Fibroblast of lung (primary cell): ENCODE data around the gene IFNA21. TPM values are rescaled to one million over a fixed set of nuclear protein-coding genes. Genes with fewer than 3 reads are reported as not detected.
"Not testable (repeated sequence)": the region's sequence is repeated elsewhere in the genome, so short reads cannot be mapped to it uniquely, and the experiment has no call there.

ENCODE experiments used
- DNase-seq, 2 donors: peaks; one replicate each; pipeline versions ENCODE4 v3.0.0 to v3.0.0-alpha.2; 2010; ENCODE audit warnings: low read depth in 2 of 2
- H2AFZ ChIP-seq: 2 replicates; pipeline ENCODE4 v1.5.1; 2012; ENCODE audit warnings: low read length, control low read depth, inconsistent platforms
- H3K27ac ChIP-seq: 2 replicates; pipeline ENCODE4 v1.5.1; 2011; ENCODE audit warnings: low read length, control low read depth; ENCODE audit not compliant: insufficient read depth
- H3K27me3 ChIP-seq: 2 replicates; pipeline ENCODE4 v1.5.1; 2011; ENCODE audit warnings: mild to moderate bottlenecking, low read length; ENCODE audit not compliant: control insufficient read depth, insufficient read depth
- H3K36me3 ChIP-seq: 2 replicates; pipeline ENCODE4 v1.5.1; 2011; ENCODE audit warnings: low read length; ENCODE audit not compliant: control insufficient read depth, insufficient read depth
- H3K4me1 ChIP-seq: 2 replicates; pipeline ENCODE4 v1.5.1; 2011; ENCODE audit warnings: low read length; ENCODE audit not compliant: control insufficient read depth, insufficient read depth; ENCODE audit errors: extremely low read depth
- H3K4me2 ChIP-seq: 2 replicates; pipeline ENCODE4 v1.5.1; 2011; ENCODE audit warnings: low read length, control low read depth; ENCODE audit not compliant: insufficient read depth; ENCODE audit errors: extremely low read depth
- H3K4me3 ChIP-seq, 4 experiments: fragments of 200-600 bp in 1 of 4; sonication (generic) in 1 of 4; replicated peaks in 1 of 4; 2 replicates each; pipeline ENCODE4 v1.5.1; 2011 to 2016; ENCODE audit warnings: low read length in 4 of 4, low read depth in 3 of 4, mild to moderate bottlenecking in 3 of 4, control low read depth in 2 of 4, inconsistent platforms in 1 of 4, mixed read lengths in 1 of 4; ENCODE audit not compliant: insufficient read depth in 1 of 4; ENCODE audit errors: control extremely low read depth in 1 of 4
- H3K79me2 ChIP-seq: 2 replicates; pipeline ENCODE4 v1.5.1; 2012; ENCODE audit warnings: mild to moderate bottlenecking, low read length, inconsistent platforms; ENCODE audit not compliant: control insufficient read depth, insufficient read depth
- H3K9ac ChIP-seq: 2 replicates; pipeline ENCODE4 v1.5.1; 2011; ENCODE audit warnings: mild to moderate bottlenecking, low read length, control low read depth; ENCODE audit not compliant: insufficient read depth
- H3K9me3 ChIP-seq: 2 replicates; pipeline ENCODE4 v1.5.1; 2012; ENCODE audit warnings: low read depth, low read length; ENCODE audit not compliant: control insufficient read depth, insufficient read depth
- H4K20me1 ChIP-seq: 2 replicates; pipeline ENCODE4 v1.5.1; 2011; ENCODE audit warnings: low read length; ENCODE audit not compliant: control insufficient read depth, insufficient read depth; ENCODE audit errors: extremely low read depth
- polyA plus RNA-seq, 2 donors: library from polyadenylated mRNA; depleted of rRNA in 1 of 2; stranded (reverse) in 1 of 2; unstranded in 1 of 2; fragments of >200 nt; gene quantifications; 2 replicates each; pipeline ENCODE4 v1.2.1, GENCODE V29; 2011 to 2012; ENCODE audit warnings: missing spikeins in 1 of 2
- total RNA-seq: library from RNA; depleted of rRNA; stranded (reverse); fragments of >200 nt; gene quantifications from 2 replicates; pipeline ENCODE4 v1.2.1, GENCODE V29; 2014
- TF ChIP-seq, protein P1 (sequence below), 2 donors: IDR thresholded peaks in 1 of 2; conservative IDR thresholded peaks in 1 of 2; 1 replicate in 1 of 2; 2 replicates in 1 of 2; pipeline ENCODE4 v1.5.1; 2011 to 2012; ENCODE audit warnings: low read length in 2 of 2, control low read depth in 1 of 2, inconsistent platforms in 1 of 2, low read depth in 1 of 2, mild to moderate bottlenecking in 1 of 2

The IFNA21 gene
- total and polyA plus RNA-seq, 2 donors (not counting 1 experiment from before 2014, with no cell fraction given) = not detected

DNA sequence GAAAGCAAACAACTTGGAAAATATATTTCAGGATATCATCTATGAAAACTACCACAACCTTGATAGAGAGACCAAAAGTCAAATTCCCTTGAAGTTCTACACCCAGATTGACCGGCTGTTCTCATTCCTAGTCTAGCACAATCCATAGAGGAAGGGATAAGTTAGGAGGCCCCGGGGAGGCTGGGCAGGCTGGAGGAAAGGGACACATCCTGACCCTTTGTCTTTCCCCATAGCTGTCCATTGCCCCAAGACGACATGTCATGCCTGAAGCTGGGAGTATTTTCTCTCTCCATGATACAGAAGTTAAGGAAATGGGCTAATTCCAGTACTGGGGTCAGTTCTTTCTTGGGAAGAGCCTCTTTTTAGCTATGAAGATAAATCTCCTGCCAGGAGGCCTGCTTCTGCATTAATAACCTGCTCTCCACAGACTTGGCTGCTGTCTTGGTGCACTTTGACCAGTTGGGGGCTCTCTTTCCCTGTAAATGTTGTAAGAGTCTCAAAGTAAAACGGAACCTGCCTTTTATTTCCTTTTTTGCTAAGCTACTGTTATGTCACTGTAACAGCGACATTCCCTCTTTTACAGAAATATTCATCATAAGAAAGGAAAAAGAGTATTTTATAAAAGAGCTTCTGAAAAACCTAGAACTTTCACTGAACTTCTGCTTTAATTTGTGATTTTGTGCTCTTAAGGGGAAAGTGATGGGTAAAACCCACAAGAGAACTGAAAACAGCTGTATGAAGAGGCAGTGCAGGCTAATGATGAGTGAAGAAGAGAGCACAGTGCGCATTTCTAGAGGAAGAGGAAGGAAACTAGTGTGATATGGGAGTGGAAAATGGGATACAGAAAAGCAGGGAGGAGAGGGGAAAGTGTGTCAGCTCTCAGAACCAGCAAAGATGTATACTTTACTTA, 28.7 kb upstream of the IFNA21 start:
- not testable (repeated sequence) for H2AFZ ChIP-seq, H3K4me2 ChIP-seq, H3K4me1 ChIP-seq, H3K79me2 ChIP-seq, H3K27me3 ChIP-seq, H3K27ac ChIP-seq, H3K4me3 ChIP-seq, H4K20me1 ChIP-seq, H3K9me3 ChIP-seq, H3K36me3 ChIP-seq, H3K9ac ChIP-seq
- TF ChIP-seq, protein P1, sequence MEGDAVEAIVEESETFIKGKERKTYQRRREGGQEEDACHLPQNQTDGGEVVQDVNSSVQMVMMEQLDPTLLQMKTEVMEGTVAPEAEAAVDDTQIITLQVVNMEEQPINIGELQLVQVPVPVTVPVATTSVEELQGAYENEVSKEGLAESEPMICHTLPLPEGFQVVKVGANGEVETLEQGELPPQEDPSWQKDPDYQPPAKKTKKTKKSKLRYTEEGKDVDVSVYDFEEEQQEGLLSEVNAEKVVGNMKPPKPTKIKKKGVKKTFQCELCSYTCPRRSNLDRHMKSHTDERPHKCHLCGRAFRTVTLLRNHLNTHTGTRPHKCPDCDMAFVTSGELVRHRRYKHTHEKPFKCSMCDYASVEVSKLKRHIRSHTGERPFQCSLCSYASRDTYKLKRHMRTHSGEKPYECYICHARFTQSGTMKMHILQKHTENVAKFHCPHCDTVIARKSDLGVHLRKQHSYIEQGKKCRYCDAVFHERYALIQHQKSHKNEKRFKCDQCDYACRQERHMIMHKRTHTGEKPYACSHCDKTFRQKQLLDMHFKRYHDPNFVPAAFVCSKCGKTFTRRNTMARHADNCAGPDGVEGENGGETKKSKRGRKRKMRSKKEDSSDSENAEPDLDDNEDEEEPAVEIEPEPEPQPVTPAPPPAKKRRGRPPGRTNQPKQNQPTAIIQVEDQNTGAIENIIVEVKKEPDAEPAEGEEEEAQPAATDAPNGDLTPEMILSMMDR (conservative IDR thresholded peaks at IDR 0.05 in 1 of 2, IDR thresholded peaks at IDR 0.05 in 1 of 2; ENCODE audit: low read depth in 1 of 2, low read length in 2 of 2) = peak; percentile 42 to 56
- DNase-seq = peak; percentile 2 to 14

DNA sequence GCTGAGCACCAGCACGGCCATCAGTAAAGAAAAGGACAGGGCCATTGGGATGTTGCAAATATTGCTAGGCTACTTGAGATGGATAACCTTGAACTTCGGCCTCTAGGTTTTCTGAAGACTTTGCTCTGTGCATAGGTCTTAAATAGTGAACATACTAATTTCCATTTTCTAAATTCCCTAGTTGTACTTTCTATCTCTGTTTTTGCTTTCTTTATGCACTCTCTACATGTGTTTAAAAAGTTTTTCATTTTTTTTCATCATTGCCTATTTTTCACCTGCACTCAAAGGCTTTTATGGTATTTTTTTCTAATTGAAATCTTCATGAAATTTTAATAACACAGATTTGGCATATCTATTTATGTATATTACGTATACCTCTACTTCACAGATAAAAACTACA, 21.0 kb upstream of the IFNA21 start, which contains the start of gene IFNA4:
Gene IFNA4 (minus strand): TSS at position 101 of the 400 bp plus-strand sequence. CDS start 56 bp downstream, at position 45.
- not testable (repeated sequence) for H3K79me2 ChIP-seq, H2AFZ ChIP-seq, H3K27me3 ChIP-seq, H3K27ac ChIP-seq, H3K9me3 ChIP-seq, H3K4me3 ChIP-seq, H3K9ac ChIP-seq, H3K4me1 ChIP-seq, H3K4me2 ChIP-seq, H3K36me3 ChIP-seq, H4K20me1 ChIP-seq, DNase-seq

DNA sequence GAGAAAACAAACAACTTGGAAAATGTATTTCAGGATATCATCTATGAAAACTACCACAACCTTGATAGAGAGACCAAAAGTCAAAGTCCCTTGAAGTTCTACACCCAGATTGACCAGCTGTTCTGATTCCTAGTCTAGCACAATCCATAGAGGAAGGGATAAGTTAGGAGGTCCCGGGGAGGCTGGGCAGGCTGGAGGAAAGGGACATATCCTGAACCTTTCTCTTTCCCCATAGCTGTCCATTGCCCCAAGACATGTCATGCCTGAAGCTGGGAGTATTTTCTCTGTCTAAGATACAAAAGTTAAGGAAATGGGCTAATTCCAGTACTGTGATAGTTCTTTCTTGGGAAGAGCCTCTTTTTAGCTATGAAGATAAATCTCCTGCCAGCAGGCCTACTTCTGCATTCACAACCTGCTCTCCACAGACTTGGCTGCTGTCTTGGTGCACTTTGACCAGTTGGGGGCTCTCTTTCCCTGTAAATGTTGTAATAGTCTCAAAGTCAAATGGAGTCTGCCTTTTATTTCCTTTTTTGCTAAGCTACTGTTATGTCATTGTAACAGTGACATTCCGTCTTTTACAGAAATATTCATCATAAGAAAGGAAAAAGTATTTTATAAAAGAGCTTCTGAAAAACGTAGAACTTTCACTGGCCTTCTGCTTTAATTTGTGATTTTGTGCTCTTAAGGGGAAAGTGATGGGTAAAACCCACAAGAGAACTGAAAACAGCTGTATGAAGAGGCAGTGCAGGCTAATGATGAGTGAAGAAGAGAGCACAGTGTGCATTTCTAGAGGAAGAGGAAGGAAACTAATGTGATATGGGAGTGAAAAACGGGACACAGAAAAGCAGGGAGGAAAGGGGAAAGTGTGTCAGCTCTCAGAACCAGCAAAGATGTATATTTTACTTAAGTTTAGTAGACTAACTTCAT, 16.6 kb upstream of the IFNA21 start:
- not testable (repeated sequence) for H3K36me3 ChIP-seq, H3K79me2 ChIP-seq, H2AFZ ChIP-seq, H3K27ac ChIP-seq, H3K4me2 ChIP-seq, H4K20me1 ChIP-seq, H3K9me3 ChIP-seq, H3K27me3 ChIP-seq, H3K4me3 ChIP-seq, H3K9ac ChIP-seq, H3K4me1 ChIP-seq
- peak in 1 of 2 donors; percentile 1 for DNase-seq
- TF ChIP-seq, protein P1 (conservative IDR thresholded peaks at IDR 0.05 in 1 of 2, IDR thresholded peaks at IDR 0.05 in 1 of 2; ENCODE audit: low read depth in 1 of 2, low read length in 2 of 2) = peak; percentile 47 to 54
